HK-2 (cell line): ENCODE measurements around the gene TSPAN14.

Experiments used
- DNase-seq: peaks from one replicate; pipeline ENCODE4 v3.0.0-alpha.2; 2018; ENCODE audit not compliant: unreplicated experiment

TSPAN14 gene

DNA sequence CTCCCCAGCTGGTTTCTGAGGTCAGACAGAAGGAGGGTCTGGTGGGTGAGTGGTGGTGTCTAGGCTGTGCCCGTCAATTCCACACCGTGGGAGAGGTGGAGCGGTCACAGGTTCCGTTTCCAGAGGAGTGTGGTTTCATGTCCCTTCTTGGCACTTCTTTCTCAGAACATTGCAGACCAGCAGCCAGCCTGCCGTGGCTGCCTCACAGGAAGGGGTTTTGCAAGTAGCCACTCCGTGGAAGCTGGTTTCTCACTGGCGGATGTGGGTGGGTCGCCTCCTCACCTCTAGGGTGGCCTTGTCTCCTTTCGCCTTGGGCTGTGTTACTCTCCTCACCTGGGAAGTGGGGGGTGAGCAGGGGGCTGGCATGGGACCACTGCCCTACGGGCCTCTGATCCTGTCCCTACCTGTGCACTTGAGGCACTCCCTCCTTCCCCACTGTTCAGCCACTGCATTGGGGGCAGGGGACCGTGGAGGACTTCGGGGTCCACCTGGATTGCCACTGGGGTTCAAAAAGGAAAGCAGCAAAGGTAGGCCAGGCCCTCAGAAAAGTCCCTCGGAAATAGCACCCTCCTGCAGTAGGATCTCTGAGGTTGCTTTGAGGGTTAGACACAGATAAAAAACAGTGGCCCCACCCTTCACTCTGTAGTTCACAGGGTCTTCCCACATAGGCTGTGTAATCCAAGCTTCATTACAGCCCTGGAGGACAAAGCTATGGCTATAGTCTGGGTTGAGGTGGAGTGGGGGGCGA, 33.9 kb downstream of the TSPAN14 start:
- no peak for DNase-seq

DNA sequence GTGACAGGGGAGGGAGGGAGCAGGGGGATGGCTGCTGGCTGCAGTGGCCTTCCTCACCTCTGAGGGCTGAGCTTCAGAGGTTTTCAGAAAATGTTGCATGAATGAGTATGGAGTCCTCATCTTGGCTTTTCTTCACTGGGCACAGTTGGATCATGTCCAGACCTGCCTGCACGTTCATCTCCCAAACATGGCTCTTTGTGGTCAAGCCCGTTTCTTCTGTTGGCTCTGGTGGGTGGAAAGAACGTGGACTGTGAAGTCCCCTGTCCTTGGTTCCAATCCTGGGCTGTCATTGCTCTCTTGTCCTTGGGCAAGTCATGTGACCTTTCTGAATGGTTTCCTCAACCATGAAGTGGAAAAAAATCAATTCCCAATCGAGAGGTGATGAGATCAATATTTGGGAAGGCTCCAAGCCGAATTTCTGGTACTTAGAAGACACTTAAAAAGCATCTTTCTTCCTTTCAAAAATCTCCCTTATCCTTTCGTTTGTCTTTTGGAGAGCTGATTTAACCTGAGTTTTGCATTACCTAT, 34.5 kb downstream of the TSPAN14 start:
- DNase-seq: no peak

DNA sequence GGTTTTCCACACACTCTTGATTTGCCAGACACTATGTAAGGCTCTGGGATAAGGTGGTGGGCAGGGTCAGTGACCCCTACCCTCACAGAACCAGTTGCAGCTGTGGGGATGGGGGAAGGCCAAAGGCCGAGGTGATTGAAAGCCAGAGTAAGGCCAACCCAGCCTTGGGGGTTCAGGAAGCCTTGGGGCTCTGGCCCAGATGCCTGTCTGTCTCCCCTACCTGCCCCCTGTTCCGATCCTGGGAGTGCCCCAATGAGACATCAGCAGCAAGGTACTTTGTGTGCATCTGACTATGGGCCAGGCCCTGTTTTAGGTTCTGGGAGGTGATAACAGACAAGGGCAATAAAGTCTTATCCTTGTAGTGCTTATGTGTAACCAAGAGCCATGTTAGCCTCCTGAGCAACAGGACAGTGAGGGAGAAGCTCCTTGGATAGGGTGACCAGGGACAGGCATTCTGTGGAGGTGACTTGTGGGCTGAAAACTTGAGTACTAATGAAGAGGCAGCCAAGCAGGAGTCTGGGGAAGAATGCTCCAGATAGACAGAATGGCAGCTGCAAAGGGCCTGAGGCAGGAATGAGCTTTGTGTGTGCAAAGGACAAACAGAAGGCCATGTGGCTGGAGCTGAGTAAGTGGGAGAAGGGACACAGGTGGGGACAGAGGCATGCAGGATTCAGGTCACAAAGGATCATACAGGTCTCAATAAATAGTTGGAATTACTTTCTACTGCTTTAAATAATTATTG, 35.4 kb downstream of the TSPAN14 start:
- DNase-seq: no peak

DNA sequence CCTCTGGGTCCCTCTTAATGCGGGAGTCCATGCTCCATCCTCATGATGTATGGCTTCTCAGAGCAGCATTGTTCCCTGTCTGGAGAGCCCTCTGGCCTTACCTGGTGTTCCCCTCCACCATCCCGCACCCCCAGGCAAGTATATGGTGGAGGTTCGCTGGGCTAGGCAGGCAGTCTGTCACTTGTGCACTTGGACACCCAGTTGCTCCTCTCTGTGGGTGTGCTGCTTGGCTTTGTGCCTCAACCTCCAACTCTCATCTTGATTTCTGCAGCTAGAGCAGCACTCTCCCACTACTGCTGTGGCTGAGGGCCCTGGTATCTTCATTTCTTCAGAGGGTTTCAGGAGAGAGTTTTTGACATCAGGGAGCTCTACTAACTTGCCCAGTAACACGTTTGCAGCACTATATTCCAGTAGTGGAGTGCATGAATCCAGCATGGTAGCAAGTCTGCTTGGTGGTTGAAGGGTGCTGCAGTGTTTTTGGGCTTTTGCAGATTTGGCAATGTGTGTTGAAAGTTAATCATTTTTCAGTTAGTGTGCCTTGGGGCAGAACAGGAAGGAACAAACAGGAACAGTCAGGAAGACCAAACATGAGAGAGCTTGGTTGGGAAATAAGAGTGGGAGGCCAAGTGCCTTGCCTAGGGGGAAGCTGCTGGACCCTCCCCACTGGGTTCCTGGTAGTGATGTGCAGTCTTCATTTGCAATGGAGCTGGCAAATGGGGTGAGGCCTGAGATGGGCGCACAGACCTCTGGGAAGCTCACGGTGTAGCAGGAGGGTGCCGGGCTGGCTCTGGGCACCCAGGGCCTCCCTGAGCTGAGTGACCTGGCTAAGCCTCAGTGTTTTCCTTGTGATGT, 37.4 kb downstream of the TSPAN14 start:
- no peak for DNase-seq

DNA sequence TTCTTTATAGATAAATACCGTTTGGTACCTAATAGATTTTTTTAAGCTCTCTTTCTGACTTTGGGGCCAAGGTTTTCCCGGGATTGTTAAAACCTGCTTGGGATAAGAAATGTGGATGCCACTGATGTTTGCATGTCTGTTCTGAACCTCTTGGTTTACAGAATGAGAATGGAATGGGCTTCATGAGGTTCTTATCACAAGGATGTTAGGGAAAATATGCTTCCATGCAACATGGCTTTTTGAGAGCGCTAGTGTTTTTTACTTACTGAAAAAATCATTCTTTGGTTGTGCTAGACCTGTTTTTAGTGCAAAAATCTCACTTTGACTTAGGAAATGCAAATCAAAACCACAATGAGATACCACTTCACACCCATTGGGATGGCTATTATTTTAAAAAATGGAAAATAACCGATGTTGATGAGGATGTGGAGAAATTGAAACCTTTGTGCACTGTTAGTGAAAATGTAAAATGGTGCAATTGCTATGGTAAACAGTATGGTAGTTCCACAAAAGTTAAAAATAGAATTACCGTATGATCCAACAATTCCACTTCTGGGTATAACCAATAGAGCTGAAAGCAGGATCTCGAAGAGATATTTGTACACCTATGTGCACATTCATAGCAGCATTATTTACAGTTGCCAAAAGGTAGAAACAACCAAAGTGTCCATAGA, 38.9 kb downstream of the TSPAN14 start:
- no peak for DNase-seq

DNA sequence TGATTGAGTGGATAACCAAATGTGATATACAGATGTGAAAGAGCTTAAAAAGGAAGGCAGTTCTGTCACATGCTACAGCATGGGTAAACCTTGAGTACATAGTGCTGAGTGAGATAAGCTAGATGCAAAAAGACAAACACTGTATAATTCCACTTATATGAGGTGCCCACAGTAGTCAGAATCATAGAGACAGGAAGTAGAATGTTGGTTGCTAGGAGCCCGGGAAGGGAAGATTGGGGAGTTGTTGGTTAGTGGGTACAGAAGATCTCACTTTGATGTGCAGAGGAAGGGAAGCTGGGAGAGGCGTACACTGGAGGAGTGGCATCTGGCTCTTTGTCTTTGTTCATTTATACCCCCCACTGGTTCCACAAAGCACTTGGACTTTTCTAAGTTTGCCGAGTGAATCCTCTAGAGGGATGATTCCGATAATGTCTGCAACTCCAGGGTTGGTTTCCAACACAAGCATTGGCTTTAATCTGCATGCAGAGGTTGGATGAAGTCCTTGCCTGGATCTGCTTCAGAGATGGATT, 39.5 kb downstream of the TSPAN14 start:
- no peak for DNase-seq

DNA sequence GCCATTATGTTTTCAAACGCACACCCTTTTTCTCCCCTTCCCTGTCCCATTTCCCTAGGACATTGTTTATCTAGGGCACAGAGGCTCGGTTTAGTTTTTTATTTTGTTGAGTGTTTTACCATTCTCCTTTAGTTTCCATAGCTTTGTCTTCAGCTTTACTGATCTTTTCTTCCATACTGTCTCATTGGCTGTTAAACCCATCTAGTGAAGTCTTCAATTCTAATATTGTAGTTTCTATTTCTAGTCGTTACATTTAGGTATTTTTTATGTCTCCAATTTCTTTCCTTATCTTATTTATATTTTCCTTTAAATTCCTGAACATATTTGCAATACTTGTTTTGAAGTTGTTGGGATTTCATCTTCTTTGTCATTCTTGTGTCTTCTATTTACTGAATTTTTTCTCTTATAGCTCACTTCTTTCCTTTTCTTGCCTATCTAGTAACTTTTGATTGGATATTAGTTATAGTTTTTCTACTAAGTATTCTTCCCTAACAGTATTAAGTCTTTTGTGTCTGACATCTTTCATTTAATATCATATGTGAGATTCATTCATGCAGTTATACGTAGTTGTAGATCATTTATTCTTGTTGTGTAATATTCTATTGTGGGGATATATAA, 42.6 kb downstream of the TSPAN14 start:
- DNase-seq: no peak

DNA sequence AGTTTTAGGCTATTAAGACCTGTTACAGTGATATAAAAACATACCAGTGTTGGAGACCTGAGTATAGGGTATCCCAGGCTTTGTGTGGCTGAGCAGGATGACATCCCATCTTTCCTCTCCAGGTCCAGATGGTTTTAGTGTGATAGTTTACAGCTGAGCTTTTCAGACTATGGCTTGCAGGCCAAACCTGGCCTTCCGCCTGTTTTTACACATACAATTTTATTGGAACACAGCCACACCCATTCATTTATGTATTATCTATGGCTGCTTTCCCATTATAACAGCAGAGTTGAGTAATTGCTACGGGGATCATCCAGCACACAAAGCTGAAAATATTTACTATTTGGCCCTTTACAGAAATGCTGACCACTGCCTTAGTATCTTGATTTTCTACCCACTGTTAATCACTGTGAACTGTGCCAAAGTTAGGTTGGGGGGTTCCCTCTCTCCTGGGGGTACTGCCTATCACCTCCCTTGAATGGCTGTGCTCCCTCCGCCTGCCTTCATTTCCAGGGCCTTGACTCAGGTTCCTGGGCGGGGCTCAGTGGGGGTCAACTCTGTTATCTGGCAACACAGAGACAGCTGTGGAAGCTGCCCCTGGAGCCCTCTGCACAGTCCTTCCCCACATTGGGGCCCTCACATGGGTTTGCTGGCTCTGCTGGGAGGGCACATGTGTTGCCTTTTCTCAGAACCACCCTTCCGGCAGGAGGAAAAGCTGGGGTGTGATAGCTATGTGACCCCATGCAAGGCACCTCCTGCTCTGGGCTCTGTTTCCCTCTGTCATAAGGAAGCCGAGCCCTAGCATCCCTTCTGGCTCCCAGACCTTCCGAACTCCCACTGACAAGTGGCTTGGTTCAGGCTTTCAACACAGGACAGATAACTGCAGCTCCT, 43.3 kb downstream of the TSPAN14 start:
- DNase-seq: no peak

DNA sequence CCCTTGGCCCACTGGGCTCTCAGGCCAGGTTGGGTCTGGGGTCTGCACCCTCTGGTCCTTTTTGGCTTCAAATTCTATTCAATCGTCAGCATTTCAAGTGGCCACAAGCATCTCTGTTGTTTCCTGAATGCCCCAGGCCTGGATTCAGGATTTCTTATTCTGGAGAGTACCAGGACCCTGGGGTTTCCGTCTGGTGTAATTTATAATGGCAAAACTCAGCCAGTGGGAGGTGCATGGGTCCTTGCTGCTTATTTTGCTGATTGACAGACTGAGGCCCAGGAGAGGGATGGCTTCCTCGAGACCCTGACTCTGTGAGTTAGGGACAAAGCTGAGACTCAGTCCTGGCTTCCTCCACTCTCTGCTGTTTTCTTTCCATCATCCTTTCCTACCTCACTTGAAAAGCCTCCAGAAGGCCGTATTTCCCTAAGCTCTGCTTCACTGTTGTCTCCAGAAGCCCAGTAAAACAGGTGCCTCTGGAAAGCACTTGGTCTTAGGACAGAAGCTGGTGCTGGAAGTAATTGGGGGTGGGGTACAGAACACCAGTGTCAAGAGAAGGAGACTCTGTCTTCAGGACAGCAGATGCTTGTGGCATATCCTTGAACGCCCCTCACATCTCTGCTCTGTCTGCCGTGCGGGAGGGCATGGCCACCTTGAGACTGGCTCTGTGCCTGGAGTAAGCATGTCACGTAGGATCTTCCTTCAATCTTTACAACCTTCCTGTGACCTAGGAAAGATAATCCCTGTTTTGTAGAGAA, 44.1 kb downstream of the TSPAN14 start:
- DNase-seq: no peak

DNA sequence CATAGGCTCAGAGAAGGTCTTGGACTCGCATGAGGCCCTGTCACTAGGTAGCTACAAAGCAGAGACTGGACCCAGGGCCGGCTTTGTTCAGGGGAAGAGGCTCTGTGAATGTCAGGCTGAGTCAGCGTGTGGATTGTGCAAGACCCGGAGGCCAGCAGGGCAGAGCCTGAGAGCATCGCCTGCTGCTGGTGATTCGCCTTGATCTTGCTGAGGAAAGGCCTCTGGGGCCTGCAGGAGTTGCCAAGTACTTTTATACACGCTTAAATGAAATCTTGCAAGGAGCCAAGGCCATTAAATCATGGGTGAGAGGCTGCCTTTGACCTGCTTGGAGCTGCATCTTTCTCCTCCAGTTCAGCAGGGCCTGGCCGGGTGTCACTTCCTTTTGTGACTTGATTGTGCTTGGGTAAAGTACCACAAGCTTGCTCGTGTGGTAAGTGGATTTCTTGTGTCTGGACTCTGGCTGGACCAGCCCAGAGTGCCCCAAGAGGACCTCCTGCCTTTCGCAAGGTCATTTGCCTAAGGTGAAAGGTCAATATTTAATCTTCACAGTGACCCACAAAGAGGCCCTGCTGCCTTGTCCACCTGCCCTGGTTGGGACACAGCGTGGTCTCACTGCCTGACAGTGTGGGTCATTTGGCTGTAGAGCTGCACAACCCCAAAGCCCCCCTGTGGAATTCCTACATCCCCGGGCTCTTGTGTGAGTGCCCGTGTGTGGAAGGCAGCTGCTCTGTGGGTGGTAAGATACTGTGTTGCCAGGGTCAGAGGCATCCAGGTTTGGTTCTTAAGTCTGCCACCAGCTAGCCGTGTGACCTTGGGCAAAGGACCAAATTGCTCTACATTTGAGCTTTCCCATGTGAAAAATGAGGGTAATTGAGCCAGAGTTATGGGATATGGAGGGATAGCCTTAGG, 45.0 kb downstream of the TSPAN14 start:
- peak; percentile 90 for DNase-seq

DNA sequence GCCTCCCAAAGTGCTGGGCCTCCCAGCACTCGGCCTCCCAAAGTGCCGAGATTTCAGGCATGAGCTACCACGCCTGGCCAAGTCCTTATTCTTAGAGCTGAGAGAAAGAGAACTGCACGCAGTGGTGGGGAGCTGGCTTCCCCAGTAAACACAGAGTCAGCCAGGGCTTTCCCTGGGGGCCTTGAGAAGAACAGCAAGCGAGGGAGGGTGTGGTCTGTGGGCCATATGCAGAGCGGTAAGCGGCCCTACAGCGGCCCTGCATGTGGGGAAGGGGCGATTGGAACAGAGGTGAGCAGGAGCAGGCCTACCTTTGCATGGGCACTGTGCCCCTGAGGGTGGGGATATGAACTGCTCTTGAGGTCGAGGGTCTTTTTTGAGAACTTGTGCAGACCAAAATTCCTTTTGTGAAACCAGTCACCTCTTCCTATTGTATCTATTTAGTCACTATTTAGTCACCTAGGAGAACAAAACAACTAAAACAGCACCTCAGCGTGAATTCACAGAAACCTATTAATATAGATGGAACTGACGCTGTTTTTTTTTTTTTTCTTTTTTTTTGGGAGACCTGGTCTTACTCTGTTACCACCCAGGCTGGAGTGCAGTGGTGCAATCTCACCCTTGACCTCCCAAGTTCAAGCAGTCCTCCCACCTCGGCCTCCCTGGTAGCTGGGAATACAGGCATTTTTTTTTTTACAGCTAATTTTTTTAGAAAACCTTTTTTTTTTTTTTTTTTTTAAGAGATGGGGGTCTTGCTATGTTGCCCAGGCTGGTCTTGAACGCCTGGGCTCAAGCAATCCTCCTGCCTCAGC, 46.7 kb downstream of the TSPAN14 start:
- no peak for DNase-seq

DNA sequence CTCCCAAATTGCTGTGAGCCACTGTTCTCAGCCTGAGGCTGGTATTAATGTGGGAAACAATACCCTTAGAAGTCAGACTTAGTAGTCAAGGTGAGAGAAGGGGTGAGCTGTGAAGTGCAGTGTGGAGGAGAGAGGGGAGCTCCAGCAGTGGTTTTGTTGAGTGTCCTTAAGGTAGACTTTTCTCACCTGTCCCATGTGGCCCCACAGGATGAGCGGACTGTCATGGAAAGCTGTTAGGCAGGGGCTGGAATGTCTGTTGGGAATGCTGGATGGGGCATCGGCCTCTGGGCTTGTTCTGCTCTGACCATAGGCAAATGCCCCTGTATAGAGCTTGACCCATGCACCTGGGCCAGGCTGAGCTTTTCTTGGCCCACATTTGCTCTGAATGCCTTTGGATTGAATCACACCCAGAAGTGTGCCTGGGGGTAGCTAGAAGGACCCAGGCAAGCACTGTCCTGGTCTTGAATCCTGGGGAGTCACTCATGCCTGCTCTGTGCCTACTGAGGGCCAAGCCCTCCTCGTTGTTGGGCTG, 47.3 kb downstream of the TSPAN14 start:
- no peak for DNase-seq

DNA sequence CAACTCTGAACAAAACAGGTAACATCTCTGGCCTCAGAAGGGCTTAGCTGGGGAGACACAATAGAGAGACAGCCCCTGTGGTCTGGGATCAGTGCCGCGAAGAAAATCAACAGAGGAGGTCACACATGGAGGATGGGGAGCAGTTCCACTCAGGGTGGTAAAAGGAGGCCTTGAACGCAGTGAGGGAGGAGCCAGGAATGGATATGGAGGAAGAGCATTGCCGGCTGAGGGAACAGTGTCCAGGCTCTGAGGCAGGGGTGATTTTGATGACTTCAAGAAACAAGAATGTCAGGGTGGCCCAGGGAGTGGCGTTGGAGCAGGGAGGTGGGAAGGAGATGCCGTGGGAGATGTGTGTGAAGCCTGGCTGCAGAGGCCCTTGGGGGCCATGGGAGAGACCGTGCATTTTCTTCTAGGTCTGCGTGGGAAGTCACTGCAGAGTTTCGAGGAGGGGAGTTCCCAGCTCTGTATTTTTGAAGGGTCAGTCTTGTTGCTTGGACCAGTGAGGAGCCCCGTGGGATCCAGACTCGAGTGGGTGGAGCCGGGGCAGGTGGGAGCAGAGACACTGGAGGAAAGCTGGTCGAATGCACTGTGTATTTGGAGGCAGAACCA, 47.9 kb downstream of the TSPAN14 start:
- no peak for DNase-seq

DNA sequence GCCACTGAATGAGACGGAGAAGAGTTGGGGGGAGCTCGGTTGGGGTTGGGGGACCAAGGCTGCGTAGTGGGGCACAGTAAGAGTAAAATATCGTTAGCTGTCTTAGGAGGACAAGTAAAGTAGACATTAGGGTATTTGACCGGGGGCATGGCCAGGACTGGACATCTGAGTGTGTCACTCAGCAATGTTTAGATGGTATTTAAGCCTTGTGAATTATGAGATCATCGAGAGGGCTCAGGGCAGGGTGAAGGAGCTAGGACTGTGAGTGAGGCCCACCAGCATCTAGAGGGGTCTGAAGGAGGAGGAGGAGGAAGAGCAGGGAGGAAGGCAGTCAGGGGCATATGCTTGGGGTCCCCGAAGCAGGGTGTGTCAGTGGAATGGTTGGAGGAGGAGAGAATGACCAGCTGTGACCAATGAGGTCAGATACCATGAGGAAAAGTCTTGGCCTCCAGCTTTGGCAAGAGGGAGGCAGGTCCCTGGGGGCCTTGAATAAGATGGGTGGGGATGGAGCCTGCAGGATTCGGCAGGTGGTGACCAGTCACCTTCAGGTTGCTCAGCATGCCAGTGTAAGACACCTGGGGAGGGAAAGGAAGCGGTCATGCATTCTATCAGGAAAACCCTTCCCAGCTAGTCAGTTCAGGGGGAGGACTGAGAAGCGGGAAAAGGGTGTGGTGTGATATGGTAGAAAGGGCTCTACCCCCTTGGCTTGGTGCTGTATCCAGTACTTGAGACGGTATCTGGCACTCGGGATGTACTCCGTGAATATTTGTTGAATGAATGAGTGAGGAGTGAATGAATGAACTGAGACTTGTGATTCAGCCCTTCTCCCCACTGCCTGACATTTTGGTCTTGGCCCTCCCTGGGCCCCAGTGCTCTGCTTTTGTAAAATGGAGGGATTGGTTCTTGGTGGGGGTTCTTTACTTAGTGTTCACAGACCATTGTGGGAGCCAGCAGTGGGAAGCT, 48.8 kb downstream of the TSPAN14 start:
- no peak for DNase-seq

DNA sequence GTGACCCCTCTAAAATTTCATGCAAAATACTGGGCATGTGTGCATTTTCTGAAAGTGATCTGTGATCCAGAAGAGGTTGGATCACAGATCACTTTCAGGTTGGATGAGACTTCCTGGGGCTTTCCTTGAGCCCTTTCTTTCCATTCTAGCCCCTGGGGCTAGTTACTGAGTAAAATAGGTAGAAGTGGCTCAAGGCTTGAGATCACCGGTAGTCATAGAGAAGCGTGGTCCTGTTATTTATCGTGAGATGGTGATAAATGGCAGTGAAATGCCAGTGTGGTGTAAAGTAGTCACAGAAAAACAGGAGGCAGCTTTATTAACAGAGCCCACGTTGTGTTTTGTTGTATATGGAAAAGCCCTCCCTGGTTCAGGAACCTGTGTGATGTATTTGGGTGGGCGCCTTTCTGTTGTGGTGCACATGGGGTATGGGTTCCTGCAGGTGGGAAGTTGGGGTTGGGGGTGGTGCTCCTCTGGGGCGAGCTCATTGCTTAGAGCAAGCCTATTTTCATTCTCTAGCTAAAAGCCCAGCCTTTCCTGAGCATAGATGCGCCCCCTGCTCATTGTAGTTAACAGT, 49.6 kb downstream of the TSPAN14 start:
- no peak for DNase-seq
